Left colon (tissue), 2 donors: ENCODE measurements around the gene PNMT. TPM values are rescaled to one million over a fixed set of nuclear protein-coding genes. Genes with fewer than 3 reads are reported as not detected.
A peak's percentile ranks its signal among the peaks of the same experiment; 100 is the strongest.

Experiments
- ATAC-seq: fragments of 200-7000 bp; cut with Tn5 transposase; one replicate; pipeline ENCODE4 v1.9.1; 2020; ENCODE audit warnings: mild to moderate bottlenecking, moderate library complexity
- DNase-seq, 2 donors: peaks; one replicate each; pipeline ENCODE4 v3.0.0-alpha.2; 2020
- intact Hi-C, 2 donors: fragments of 100-400 bp; cut with DNase I in 1 of 2; cut with micrococcal nuclease in 1 of 2; formaldehyde crosslinking; loops; one replicate each; pipeline versions ENCODE4 v1.11.2 to v1.14.0; 2022; cut with DNase I, micrococcal nuclease
- long read RNA-seq: library from polyadenylated mRNA; unstranded; transcript quantifications from one replicate; pipeline ENCODE4 v2.0.0, GENCODE V29; 2021
- total RNA-seq, 2 donors: library from RNA; stranded (reverse); fragmentation: NEBNext Ultra II Directional; extraction: Animal tissue kit (Norgen Biotek cat#: 25700); gene quantifications; one replicate each; pipeline ENCODE4 v1.2.1, GENCODE V29; 2021
- donor health status: DM: no; HTN: no; CAD: no.
- donor health status: DM: yes; HTN: yes; CAD: no.

PNMT gene
- 1 to 10 TPM in 1 of 2 donors, under 1 TPM in 1; 0.73 to 1.0 TPM for total RNA-seq
- long read RNA-seq, partial matches to known transcripts: 0 of 2 reads
- long read RNA-seq, other reads (novel, unspliced or antisense): 1 of 2 reads

- ATAC-seq: peak; percentile 37
- DNase-seq: peak in 1 of 2 donors; percentile 90
- intact Hi-C loops: no loop called here
Observed at GRCh38 chr17:39667945-39668924, at the start of gene PNMT. PNMT (plus strand) TSS chr17:39668453; CDS start chr17:39668476, 23 bp downstream.

DNA sequence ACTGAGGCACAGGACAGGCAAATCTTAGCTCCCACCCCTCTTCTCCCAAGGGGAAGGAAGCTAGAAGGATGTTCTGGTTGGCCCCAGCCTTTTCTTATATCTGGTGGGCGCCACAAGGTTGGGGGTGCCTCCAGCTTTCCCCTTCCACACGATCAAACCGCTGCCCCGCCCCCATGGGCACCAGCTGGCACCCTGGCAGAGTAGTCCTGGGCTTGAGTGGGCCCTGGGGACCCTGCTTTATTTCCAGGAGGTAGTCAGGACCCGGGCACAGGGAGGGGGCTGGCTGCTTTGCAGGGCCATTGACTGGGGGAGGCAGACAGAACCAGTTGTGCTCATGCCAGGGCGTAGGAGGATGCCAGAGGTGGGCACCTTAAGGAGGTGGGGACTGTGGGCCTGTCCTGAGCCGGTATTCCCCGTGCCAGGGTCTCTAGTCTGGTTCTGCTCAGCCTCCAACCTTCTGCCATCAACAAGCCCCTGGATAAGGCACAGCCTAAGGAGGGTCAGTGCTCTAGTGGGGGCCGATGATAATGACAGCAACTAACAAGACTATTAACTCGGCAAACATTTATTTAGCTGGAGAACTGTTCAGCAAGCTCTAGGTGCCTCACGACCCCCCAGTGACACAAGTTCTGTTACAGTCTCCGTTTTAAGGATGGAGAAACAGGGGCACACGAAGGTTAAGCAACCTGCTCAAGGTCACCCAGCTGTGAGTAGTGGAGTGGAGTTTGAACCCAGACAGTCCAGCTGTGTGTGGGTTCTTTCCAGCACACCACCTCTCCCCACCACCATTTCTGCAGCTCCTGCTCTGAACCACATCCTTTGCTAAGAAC is 49.1 kb upstream of the PNMT start:
- ATAC-seq (no peak), DNase-seq (no peak)
- intact Hi-C loops: no loop called here

- DNase-seq (no peak), ATAC-seq (no peak)
- intact Hi-C loops: loop anchor here in 1 of 2 donors (5.0 kb wide), 1 partner anchor 133 kb away; no protein-coding TSS in a partner anchor
Observed at GRCh38 chr17:39619786-39620101, 48.5 kb upstream of the PNMT start.

- intact Hi-C loops: loop anchor here in 1 of 2 donors (5.0 kb wide), 1 partner anchor 131 kb away; no protein-coding TSS in a partner anchor
- DNase-seq (peak; percentile 70 to 90), ATAC-seq (peak; percentile 30)
Observed at GRCh38 chr17:39621523-39622379, 46.5 kb upstream of the PNMT start.

GRCh38 chr17:39622380-39623006 is 45.8 kb upstream of the PNMT start:
- DNase-seq (no peak), ATAC-seq (no peak)
- intact Hi-C loops: loop anchor here in 1 of 2 donors (5.0 kb wide), 1 partner anchor 130 kb away; no protein-coding TSS in a partner anchor

DNA sequence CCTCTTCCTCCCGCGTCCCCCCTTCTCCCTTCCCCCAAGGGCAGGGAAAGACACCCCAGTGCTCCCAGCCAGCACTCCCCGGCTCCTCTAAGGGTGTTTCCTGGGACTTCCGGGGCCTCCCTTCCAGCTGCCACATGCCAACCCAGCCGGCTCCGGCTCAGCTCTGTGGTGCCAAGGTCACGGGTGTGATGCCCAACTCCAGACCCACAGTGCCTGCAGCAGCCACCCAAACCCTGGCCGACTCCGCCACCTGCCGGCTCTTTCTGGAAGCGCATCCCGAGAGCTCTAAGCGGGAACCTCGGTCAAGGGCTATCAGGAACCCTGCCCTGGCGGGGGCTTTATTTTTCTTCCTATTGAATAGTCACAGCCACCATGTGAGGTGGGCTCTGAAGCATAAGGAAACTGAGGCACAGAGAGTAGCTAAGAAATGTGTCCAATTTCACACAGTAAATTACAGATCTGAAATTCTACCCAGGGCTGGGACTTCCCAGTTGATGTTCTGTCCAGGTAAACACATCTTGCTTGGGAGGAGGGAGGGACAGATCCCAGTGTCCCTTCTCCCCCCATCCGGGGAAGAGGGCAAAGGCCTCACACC is 44.8 kb upstream of the PNMT start:
- DNase-seq (peak; percentile 91 to 94), ATAC-seq (peak; percentile 52)
- intact Hi-C loops: loop anchor here in 1 of 2 donors (5.0 kb wide), 1 partner anchor 129 kb away; no protein-coding TSS in a partner anchor

- intact Hi-C loops: loop anchor here in 1 of 2 donors (5.0 kb wide), 1 partner anchor 128 kb away; no protein-coding TSS in a partner anchor
- DNase-seq (no peak), ATAC-seq (no peak)
Observed at GRCh38 chr17:39624313-39624712, 43.9 kb upstream of the PNMT start.

GRCh38 chr17:39625198-39625785 is 43.0 kb upstream of the PNMT start:
- intact Hi-C loops: no loop called here
- ATAC-seq: no peak
- DNase-seq: peak; percentile 63 to 72

GRCh38 chr17:39626171-39627046 is 41.8 kb upstream of the PNMT start, which contains the start of gene PPP1R1B:
PPP1R1B (plus strand) TSS chr17:39626952; CDS start chr17:39627393, 441 bp downstream.
- ATAC-seq (peak; percentile 11), DNase-seq (peak in 1 of 2 donors; percentile 61)
- intact Hi-C loops: no loop called here

DNA sequence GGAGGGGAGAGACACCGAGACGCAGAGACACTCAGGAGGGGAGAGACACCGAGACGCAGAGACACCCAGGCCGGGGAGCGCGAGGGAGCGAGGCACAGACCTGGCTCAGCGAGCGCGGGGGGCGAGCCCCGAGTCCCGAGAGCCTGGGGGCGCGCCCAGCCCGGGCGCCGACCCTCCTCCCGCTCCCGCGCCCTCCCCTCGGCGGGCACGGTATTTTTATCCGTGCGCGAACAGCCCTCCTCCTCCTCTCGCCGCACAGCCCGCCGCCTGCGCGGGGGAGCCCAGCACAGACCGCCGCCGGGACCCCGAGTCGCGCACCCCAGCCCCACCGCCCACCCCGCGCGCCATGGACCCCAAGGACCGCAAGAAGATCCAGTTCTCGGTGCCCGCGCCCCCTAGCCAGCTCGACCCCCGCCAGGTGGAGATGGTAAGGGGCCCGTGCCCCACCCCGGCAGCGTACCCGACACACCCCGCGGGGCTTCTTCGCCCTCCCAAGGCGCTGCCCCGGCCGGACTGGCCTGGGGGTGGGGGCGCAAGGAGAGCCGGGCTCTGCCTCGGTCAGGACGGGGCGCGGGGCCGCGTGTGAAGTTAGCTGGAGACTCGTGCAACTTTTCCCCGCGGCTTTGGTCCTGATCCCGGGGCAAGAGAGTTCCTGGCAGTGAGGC is 41.1 kb upstream of the PNMT start:
- intact Hi-C loops: no loop called here
- DNase-seq (no peak), ATAC-seq (peak; percentile 0)

DNA sequence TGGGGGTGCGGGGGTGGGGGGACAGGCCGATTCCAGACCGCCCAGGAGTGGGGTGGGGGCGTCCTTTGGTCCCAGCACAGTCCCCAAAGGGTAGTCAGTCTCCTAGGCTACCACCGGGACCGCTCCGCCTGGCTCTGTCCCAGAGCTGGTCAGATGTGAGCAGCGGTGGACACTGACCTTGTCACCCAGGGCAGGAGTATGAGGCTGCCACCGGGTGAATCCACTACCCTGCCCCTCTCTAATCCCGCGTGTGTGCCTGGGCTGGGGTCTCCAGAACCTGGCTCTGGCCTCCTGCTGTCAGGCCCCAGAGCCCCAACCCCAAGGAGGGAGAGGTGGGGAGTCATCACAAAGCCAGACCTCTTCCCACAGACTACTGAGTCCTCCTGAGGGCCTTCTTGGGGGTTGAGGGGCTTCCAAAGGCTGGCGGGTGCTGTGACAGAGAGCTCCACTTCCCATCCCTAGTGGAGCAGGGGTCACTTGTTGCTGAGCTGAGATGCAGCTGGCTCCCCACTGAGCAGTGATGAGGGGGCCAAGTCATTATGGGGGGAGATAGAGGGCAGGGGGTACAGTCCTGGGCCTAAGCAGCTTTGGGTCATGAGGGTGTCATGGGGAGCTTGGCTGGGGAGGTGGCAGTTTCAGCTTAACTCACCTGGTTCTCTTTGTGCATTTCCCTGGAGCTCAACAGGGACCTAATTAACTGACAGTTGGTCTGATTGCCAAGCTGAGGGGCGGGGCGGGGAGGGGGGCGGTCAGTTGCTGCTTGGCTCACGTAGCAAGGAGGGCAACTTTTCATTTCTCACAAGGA is 40.3 kb upstream of the PNMT start:
- peak in 1 of 2 donors; percentile 73 for DNase-seq
- intact Hi-C loops: no loop called here
- ATAC-seq: peak; percentile 18

DNA sequence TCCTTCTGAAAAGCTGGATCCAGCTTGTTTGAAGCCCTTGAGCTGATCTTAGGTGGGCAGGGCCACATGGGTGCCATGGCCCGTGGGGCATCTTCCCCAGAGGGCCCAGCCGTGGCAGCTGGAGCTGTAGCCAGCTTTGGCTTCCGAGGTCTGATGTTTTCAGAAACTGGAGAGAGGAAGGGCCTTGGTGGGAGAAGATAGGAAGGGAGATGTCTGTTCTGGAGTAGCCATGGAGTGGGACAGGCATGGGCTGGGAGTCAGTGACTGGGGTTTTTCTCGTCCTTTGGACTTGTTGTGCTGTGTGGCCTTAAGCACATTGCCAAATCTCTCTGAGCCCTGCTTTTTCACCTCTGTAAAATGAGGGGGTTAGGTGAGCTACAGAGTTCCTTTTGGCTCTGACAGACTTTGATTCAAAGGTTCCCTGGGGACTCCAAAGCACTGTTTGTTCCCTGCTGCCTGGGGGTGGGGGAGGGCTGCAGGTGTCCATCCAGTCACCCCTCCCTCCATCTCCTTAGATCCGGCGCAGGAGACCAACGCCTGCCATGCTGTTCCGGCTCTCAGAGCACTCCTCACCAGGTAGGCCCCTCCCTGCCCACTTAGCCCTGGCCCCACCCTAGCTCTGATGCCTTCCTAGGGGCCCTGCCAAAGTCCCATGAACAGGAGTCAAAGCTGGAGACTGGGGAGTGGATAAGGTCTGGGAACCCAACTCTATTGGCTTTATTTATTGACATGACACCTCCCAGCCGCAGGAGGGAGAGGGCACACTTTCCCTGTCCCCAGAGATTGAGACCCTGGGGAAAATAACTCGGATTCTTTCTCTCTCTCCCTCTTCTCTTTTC is 39.4 kb upstream of the PNMT start:
- ATAC-seq: peak; percentile 53
- peak; percentile 82 to 95 for DNase-seq
- intact Hi-C loops: no loop called here

DNA sequence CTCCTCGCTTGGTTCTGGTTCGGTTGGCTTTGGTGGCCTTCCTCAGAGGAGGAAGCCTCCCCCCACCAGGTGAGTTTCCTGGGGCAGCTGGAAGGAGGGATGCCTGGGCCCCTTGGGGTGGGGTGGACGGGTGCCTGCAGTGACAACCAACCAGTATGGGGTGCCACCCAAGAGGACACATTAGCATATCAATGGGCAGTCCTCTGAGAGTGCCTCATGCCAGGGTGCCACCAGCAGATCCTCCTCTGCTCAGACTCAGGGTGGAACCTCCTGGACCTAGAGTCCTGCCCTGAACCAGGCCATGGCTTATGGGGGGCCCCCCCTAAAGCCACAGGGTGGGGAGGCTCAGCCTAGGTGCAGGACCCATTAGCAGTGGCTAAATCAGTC is 38.8 kb upstream of the PNMT start:
- intact Hi-C loops: no loop called here
- DNase-seq: peak; percentile 74 to 87
- peak; percentile 36 for ATAC-seq

- intact Hi-C loops: no loop called here
- DNase-seq (no peak), ATAC-seq (no peak)
Observed at GRCh38 chr17:39629898-39630297, 38.4 kb upstream of the PNMT start.
